Measurements from ENCODE around the gene HES5. TPM values are rescaled to one million over a fixed set of nuclear protein-coding genes. Genes with fewer than 3 reads are reported as not detected.
A peak's percentile ranks its signal among the peaks of the same experiment; 100 is the strongest.

Gene HES5
- polyA plus RNA-seq, 2 of the 4 experiments (the other 2 are of a cell fraction): not detected

DNA sequence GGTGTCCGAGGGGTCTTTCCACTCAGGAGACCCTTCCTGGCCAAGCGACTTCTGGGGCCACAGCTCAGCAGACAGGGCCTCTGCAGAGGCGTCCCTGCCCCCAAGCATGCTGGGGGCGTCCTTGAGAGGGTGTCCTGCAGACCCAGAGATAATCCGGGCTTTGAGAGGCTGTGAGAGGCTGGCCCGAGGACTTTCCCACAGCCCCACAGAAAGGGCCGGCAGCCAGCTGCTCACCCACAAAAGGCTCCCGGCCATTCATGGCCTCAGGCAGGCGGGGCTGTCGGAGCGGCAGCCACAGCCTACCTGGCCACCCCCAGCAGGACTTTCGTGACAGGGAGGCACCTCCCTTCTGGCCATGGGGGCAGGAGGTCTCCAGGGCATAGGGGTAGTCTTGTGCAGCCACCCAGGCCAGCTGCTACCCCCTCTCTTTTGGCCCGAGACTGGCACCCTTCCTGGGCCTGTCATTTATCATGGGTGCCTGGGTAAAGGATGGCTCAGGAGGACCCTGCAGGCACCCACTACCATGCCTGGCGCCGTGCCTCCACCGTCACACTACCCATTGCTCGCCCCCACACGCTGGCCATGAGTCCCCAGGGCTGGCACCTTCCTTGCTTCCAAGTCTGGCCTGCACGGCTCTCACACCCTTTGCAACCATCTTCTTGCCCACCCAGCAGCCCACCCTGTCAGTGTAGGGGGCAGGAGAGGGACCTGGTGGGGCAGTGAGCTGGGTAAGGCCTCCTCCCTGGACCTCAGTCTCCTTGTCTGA lies 15.0 kb upstream of the HES5 start (continued):
- TF ChIP-seq, protein P1, sequence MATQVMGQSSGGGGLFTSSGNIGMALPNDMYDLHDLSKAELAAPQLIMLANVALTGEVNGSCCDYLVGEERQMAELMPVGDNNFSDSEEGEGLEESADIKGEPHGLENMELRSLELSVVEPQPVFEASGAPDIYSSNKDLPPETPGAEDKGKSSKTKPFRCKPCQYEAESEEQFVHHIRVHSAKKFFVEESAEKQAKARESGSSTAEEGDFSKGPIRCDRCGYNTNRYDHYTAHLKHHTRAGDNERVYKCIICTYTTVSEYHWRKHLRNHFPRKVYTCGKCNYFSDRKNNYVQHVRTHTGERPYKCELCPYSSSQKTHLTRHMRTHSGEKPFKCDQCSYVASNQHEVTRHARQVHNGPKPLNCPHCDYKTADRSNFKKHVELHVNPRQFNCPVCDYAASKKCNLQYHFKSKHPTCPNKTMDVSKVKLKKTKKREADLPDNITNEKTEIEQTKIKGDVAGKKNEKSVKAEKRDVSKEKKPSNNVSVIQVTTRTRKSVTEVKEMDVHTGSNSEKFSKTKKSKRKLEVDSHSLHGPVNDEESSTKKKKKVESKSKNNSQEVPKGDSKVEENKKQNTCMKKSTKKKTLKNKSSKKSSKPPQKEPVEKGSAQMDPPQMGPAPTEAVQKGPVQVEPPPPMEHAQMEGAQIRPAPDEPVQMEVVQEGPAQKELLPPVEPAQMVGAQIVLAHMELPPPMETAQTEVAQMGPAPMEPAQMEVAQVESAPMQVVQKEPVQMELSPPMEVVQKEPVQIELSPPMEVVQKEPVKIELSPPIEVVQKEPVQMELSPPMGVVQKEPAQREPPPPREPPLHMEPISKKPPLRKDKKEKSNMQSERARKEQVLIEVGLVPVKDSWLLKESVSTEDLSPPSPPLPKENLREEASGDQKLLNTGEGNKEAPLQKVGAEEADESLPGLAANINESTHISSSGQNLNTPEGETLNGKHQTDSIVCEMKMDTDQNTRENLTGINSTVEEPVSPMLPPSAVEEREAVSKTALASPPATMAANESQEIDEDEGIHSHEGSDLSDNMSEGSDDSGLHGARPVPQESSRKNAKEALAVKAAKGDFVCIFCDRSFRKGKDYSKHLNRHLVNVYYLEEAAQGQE (IDR thresholded peaks at IDR 0.05): no peak

- Histone ChIP-seq H3K4me3 (no peak overlapping the region), H3K9me3 (no peaks in the 10 kb centered on the region), H3K27ac (peak overlapping the region in 1 of 2 experiments; percentile 91; a peak in 1 of 6 replicates), H3K4me1 (peaks cover 37% of the 10 kb centered on the region), H3K4me2 (no peak overlapping the region)
- ATAC-seq: no peak
- ChIA-PET POLR2A (no interaction called here), CTCF (interaction anchor here (0.9 to 5.3 kb wide), 3 partner anchors 100 to 335 kb away, joined by 3 to 51 read pairs (median 5); no protein-coding TSS in a partner anchor)
- no peak for DNase-seq (ENCODE audit: low read depth in 1 of 2, low spot score in 1 of 2)
- FAIRE-seq: no peak
- TF ChIP-seq ZSCAN20 (CRISPR knock-in tag; IDR thresholded peaks at IDR 0.05) (no peak), HOXB5 (CRISPR knock-in tag; IDR thresholded peaks at IDR 0.05) (no peak), RCOR1 (IDR thresholded peaks at IDR 0.05; ENCODE audit: low read depth, low read length) (no peak), RAD21 (conservative IDR thresholded peaks at IDR 0.05 in 1 of 2, IDR thresholded peaks at IDR 0.05 in 1 of 2) (no peak), HDAC2 (IDR thresholded peaks at IDR 0.05) (no peak), JUNB (IDR thresholded peaks at IDR 0.05) (no peak), ESRRA (IDR thresholded peaks at IDR 0.05; ENCODE audit: borderline replicate concordance, low read length) (no peak), GATA3 (IDR thresholded peaks at IDR 0.05; ENCODE audit: borderline replicate concordance) (no peak), SMC3 (IDR thresholded peaks at IDR 0.05) (no peak), KDM5A (IDR thresholded peaks at IDR 0.05) (no peak)
- TF ChIP-seq, protein P2, sequence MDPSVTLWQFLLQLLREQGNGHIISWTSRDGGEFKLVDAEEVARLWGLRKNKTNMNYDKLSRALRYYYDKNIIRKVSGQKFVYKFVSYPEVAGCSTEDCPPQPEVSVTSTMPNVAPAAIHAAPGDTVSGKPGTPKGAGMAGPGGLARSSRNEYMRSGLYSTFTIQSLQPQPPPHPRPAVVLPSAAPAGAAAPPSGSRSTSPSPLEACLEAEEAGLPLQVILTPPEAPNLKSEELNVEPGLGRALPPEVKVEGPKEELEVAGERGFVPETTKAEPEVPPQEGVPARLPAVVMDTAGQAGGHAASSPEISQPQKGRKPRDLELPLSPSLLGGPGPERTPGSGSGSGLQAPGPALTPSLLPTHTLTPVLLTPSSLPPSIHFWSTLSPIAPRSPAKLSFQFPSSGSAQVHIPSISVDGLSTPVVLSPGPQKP (IDR thresholded peaks at IDR 0.05; ENCODE audit: low read depth, low read length): no peak
- TF ChIP-seq, protein P1 (IDR thresholded peaks at IDR 0.05): no peak
- 100% methylated on average over 2 of the region's 26 CpGs for WGBS (ENCODE audit: missing lambda C conversion rate)
Observed at GRCh38 chr1:2544093-2544874, 14.2 kb upstream of the HES5 start.
